Lung (tissue), 12 donors: ENCODE data around the gene DNAH17. TPM values are rescaled to one million over a fixed set of nuclear protein-coding genes. Genes with fewer than 3 reads are reported as not detected.

ENCODE experiments used
- ATAC-seq: fragments of 200-7000 bp; cut with Tn5 transposase; one replicate; pipeline ENCODE4 v1.9.1; 2020; ENCODE audit warnings: moderate number of reproducible peaks; ENCODE audit not compliant: insufficient read depth, low FRiP score
- DNase-seq, 3 donors: peaks; one replicate each; pipeline ENCODE4 v3.0.0-alpha.2; 2013 to 2017
- H3K27ac ChIP-seq, 2 donors: one replicate each; pipeline ENCODE4 v1.5.1; 2013; ENCODE audit warnings: mild to moderate bottlenecking in 2 of 2, moderate library complexity in 2 of 2, control low read depth in 1 of 2, inconsistent platforms in 1 of 2, low read depth in 1 of 2, low read length in 1 of 2
- H3K27me3 ChIP-seq, 3 donors: one replicate each; pipeline ENCODE4 v1.5.1; 2013; ENCODE audit warnings: low read length in 2 of 3; ENCODE audit not compliant: control insufficient read depth in 3 of 3, insufficient read depth in 3 of 3
- H3K36me3 ChIP-seq, 4 donors: one replicate each; pipeline ENCODE4 v1.5.1; 2013; ENCODE audit warnings: low read length in 4 of 4, mild to moderate bottlenecking in 1 of 4, moderate library complexity in 1 of 4; ENCODE audit not compliant: control insufficient read depth in 4 of 4, insufficient read depth in 4 of 4
- H3K4me1 ChIP-seq, 5 donors: one replicate each; pipeline ENCODE4 v1.5.1; 2013; ENCODE audit warnings: low read length in 5 of 5, mild to moderate bottlenecking in 2 of 5, moderate library complexity in 1 of 5; ENCODE audit not compliant: control insufficient read depth in 5 of 5, insufficient read depth in 5 of 5
- H3K4me3 ChIP-seq: one replicate; pipeline ENCODE4 v1.5.1; 2013; ENCODE audit warnings: mild to moderate bottlenecking, control low read depth, moderate library complexity
- H3K9ac ChIP-seq, 2 donors: one replicate each; pipeline ENCODE4 v1.5.1; 2013; ENCODE audit warnings: low read length in 2 of 2, control low read depth in 1 of 2; ENCODE audit not compliant: insufficient read depth in 1 of 2
- H3K9me3 ChIP-seq, 4 donors: one replicate each; pipeline ENCODE4 v1.5.1; 2013; ENCODE audit warnings: low read length in 3 of 4, mild to moderate bottlenecking in 1 of 4, moderate library complexity in 1 of 4; ENCODE audit not compliant: control insufficient read depth in 4 of 4, insufficient read depth in 3 of 4
- WGBS, 2 donors: extraction: QIAGEN DNeasy Blood & Tissue Kit; methylation state at CpG; one replicate each; pipeline ENCODE4 v1.1.7; 2013; 5-methylcytosine and 5-hydroxymethylcytosine counted together
- polyA plus RNA-seq, 2 donors: library from polyadenylated mRNA; stranded (reverse); fragments of 200-250 nt; gene quantifications; one replicate each; pipeline ENCODE4 v1.2.1, GENCODE V29; 2013
- total RNA-seq, 2 donors: library from RNA; depleted of rRNA in 1 of 2; stranded (reverse); fragments of >200 nt in 1 of 2; gene quantifications; one replicate each; pipeline ENCODE4 v1.2.1, GENCODE V29; 2014 to 2021
- TF ChIP-seq, protein P1 (sequence below): IDR thresholded peaks from 2 replicates; pipeline ENCODE4 v1.5.1; 2012; ENCODE audit warnings: mild to moderate bottlenecking; ENCODE audit errors: control extremely low read depth, extremely low read depth
- donor health status: control.
- donor health status: control.
- donor health status: Bipolar disorder and iron deficiency.
- donor health status: healthy.
- donor health status: DM: yes; HTN: yes; CAD: no.

DNAH17 gene
- total and polyA plus RNA-seq, 4 donors: 0.44 to 1.6 (median 1.2) TPM

GRCh38 chr17:78575899-78576298, 1.3 kb downstream of the DNAH17 start:
- no peak overlapping the region for H3K9ac ChIP-seq
- H3K9me3 ChIP-seq: no peaks in the 10 kb centered on the region
- H3K27ac ChIP-seq: no peak overlapping the region
- TF ChIP-seq, protein P1, sequence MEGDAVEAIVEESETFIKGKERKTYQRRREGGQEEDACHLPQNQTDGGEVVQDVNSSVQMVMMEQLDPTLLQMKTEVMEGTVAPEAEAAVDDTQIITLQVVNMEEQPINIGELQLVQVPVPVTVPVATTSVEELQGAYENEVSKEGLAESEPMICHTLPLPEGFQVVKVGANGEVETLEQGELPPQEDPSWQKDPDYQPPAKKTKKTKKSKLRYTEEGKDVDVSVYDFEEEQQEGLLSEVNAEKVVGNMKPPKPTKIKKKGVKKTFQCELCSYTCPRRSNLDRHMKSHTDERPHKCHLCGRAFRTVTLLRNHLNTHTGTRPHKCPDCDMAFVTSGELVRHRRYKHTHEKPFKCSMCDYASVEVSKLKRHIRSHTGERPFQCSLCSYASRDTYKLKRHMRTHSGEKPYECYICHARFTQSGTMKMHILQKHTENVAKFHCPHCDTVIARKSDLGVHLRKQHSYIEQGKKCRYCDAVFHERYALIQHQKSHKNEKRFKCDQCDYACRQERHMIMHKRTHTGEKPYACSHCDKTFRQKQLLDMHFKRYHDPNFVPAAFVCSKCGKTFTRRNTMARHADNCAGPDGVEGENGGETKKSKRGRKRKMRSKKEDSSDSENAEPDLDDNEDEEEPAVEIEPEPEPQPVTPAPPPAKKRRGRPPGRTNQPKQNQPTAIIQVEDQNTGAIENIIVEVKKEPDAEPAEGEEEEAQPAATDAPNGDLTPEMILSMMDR: no peak
- no peaks in the 10 kb centered on the region for H3K36me3 ChIP-seq
- H3K4me3 ChIP-seq: no peak overlapping the region
- DNase-seq (no peak), ATAC-seq (no peak)
- H3K27me3 ChIP-seq: no peaks in the 10 kb centered on the region
- 90 to 92% methylated on average over 7 of the region's 7 CpGs for WGBS, 2 donors
- H3K4me1 ChIP-seq: no peaks in the 10 kb centered on the region

DNA sequence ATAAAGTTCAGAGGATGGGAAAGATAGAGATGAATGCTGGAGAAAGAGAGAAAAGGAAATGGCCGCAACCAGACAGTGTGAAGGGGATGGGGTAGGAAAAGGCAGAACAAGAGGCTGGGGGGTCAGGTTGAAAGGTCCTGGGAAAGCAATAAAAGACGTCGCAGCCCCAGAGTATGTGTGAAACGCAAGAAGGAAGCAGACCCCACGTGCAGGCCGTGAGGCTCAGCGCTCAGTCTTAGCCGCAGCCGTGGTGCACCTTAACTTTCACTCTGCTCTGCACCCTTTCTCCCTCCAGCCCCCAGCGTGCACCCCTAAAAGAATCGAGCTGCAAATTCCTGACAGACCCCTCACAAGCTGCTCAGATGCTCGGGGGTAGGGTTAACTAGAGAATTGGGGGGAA, 1.9 kb downstream of the DNAH17 start:
- WGBS, 2 donors: 77 to 81% methylated on average over 12 of the region's 12 CpGs
- DNase-seq (no peak), ATAC-seq (no peak)
- Histone ChIP-seq H3K4me3 (no peak overlapping the region), H3K27ac (no peak overlapping the region), H3K4me1 (no peaks in the 10 kb centered on the region), H3K9me3 (no peaks in the 10 kb centered on the region), H3K27me3 (no peaks in the 10 kb centered on the region), H3K9ac (peak overlapping the region in 1 of 2 donors; percentile 25), H3K36me3 (no peaks in the 10 kb centered on the region)
- TF ChIP-seq, protein P1: no peak

- TF ChIP-seq, protein P1: no peak
Measured at GRCh38 chr17:78573955-78574354, 3.2 kb downstream of the DNAH17 start.

More at GRCh38 chr17:78573955-78574354, 3.2 kb downstream of the DNAH17 start:
- no peak for ATAC-seq
- H3K4me1 ChIP-seq: no peaks in the 10 kb centered on the region
- H3K9me3 ChIP-seq: no peaks in the 10 kb centered on the region
- no peaks in the 10 kb centered on the region for H3K36me3 ChIP-seq
- no peak overlapping the region for H3K9ac ChIP-seq
- DNase-seq: no peak
- H3K27me3 ChIP-seq: no peaks in the 10 kb centered on the region
- no peak overlapping the region for H3K27ac ChIP-seq
- 93 to 95% methylated on average over 8 of the region's 8 CpGs for WGBS, 2 donors
- no peak overlapping the region for H3K4me3 ChIP-seq
